Sigmoid colon (tissue), 7 donors: ENCODE data around the gene TIMM8A. TPM values are rescaled to one million over a fixed set of nuclear protein-coding genes. Genes with fewer than 3 reads are reported as not detected.

Experiments used
- DNase-seq: peaks from one replicate; pipeline ENCODE4 v3.0.0-alpha.2; 2019
- H3K27ac ChIP-seq, 4 donors: fragments of 200-600 bp; sonication (generic); one replicate each; pipeline ENCODE4 v1.5.1; 2016 to 2019; ENCODE audit warnings: mild to moderate bottlenecking in 1 of 4
- H3K27me3 ChIP-seq, 3 donors: fragments of 200-600 bp; sonication (generic); one replicate each; pipeline ENCODE4 v1.5.1; 2019; ENCODE audit warnings: mild to moderate bottlenecking in 1 of 3
- H3K36me3 ChIP-seq, 4 donors: fragments of 200-600 bp; sonication (generic); one replicate each; pipeline ENCODE4 v1.5.1; 2016 to 2019
- H3K4me1 ChIP-seq, 4 donors: fragments of 200-600 bp; sonication (generic); one replicate each; pipeline ENCODE4 v1.5.1; 2017 to 2019
- H3K4me3 ChIP-seq, 4 donors: fragments of 200-600 bp; sonication (generic); one replicate each; pipeline ENCODE4 v1.5.1; 2017 to 2019; ENCODE audit warnings: mild to moderate bottlenecking in 2 of 4, moderate library complexity in 1 of 4
- H3K9me3 ChIP-seq, 4 donors: fragments of 200-600 bp in 3 of 4; sonication (generic) in 3 of 4; one replicate each; pipeline versions ENCODE4 v1.5.1 to v1.6.1; 2013 to 2019
- CTCF ChIP-seq, 4 experiments: fragments of 450-650 bp in 3 of 4; fragments of 200-600 bp in 1 of 4; IDR thresholded peaks; one replicate each; pipeline ENCODE4 v1.5.1; 2016 to 2019; ENCODE audit warnings: antibody characterized with exemption in 4 of 4, mild to moderate bottlenecking in 3 of 4, moderate library complexity in 2 of 4
- EP300 ChIP-seq, 4 donors: sonication (generic); formaldehyde crosslinking; IDR thresholded peaks; one replicate each; pipeline ENCODE4 v1.6.1; 2017; ENCODE audit warnings: antibody characterized with exemption in 4 of 4
- POLR2A ChIP-seq, 2 donors: fragments of 450-650 bp; IDR thresholded peaks; one replicate each; pipeline ENCODE4 v1.6.1; 2016; ENCODE audit warnings: antibody characterized with exemption in 2 of 2, mild to moderate bottlenecking in 2 of 2, moderate library complexity in 2 of 2
- POLR2AphosphoS5 ChIP-seq, 4 donors: sonication (generic); formaldehyde crosslinking; IDR thresholded peaks; one replicate each; pipeline ENCODE4 v1.6.1; 2017; ENCODE audit warnings: antibody characterized with exemption in 4 of 4
- WGBS, 2 donors: extraction: QIAGEN DNeasy Blood & Tissue Kit; methylation state at CpG; one replicate each; pipeline ENCODE4 v1.1.7; 2013; 5-methylcytosine and 5-hydroxymethylcytosine counted together
- intact Hi-C: fragments of 100-400 bp; cut with DNase I; formaldehyde crosslinking; loops from one replicate; pipeline ENCODE4 v1.15.1; 2023
- polyA plus RNA-seq, 3 donors: library from polyadenylated mRNA; stranded (reverse); fragments of 200-250 nt; gene quantifications; one replicate each; pipeline ENCODE4 v1.2.3, GENCODE V29; 2013
- total RNA-seq, 4 donors: library from RNA; depleted of rRNA; stranded (reverse); fragments of >200 nt; gene quantifications; one replicate each; pipeline ENCODE4 v1.1.0, GENCODE V29; 2016
- donor health status: healthy with polysubstance abuse.
- donor health status: Bipolar disorder and iron deficiency.
- donor health status: healthy.

Gene TIMM8A
- total and polyA plus RNA-seq, 7 donors, result 3.0 to 14.2 (median 7.1) TPM

GRCh38 chrX:101362757-101363156 is 14.2 kb upstream of the TIMM8A start:
- Histone ChIP-seq H3K27me3 (no peaks in the 10 kb centered on the region), H3K4me1 (no peaks in the 10 kb centered on the region), H3K9me3 (no peaks in the 10 kb centered on the region), H3K27ac (no peak overlapping the region), H3K4me3 (no peak overlapping the region), H3K36me3 (no peaks in the 10 kb centered on the region)
- no peak for DNase-seq
- intact Hi-C loops, result no loop called here
- TF ChIP-seq POLR2AphosphoS5 (IDR thresholded peaks at IDR 0.05), result no peak
- no peak for TF ChIP-seq EP300 (IDR thresholded peaks at IDR 0.05)
- no peak for TF ChIP-seq CTCF (IDR thresholded peaks at IDR 0.05)
- no peak for TF ChIP-seq POLR2A (IDR thresholded peaks at IDR 0.05)

DNA sequence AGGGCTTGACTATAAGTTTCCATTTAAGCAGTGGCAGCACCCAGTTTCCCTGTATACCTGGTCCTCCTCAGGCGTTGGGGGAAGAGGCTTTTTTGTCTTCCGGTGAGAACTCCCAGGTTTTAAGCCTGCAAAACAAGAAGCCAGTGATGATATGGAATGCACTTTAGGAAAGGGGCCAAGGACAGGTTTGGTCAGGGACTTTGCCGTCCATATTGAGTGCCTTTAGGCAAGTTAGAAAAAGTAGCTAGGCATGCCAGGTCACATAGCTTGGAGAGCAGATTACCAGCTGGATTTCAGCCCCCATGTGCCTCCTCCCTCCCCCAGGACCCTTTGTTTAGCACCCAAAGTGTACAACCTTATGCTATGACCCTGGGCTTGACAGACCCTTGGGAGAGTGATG is 13.6 kb upstream of the TIMM8A start:
- Histone ChIP-seq H3K9me3 (no peaks in the 10 kb centered on the region), H3K27ac (no peak overlapping the region), H3K4me1 (no peaks in the 10 kb centered on the region), H3K27me3 (no peaks in the 10 kb centered on the region), H3K4me3 (no peak overlapping the region), H3K36me3 (no peaks in the 10 kb centered on the region)
- no peak for DNase-seq
- no peak for TF ChIP-seq POLR2AphosphoS5 (IDR thresholded peaks at IDR 0.05)
- no peak for TF ChIP-seq CTCF (IDR thresholded peaks at IDR 0.05)
- TF ChIP-seq EP300 (IDR thresholded peaks at IDR 0.05), result no peak
- no peak for TF ChIP-seq POLR2A (IDR thresholded peaks at IDR 0.05)
- intact Hi-C loops, result no loop called here
- WGBS, 2 donors, result 88 to 89% methylated on average over 3 of the region's 3 CpGs

DNA sequence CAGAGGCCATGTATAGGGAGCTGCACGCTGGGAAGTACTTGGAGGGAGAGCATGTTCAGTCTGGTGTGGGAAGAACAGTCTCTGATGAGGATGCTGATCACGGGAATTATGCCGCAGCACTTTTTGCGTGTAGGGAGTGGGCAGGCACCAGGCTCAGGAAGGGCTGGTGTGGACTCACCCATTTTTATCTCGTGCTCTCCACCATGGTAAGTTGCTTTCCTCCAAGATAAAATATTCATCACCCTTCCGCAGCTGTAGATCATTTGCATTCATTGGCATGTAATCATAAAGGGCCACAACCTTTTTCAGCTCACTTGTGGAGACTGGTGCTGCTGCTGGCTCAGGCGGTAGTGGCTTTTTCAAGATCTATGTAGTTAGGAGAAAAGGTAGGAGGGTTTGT is 11.8 kb upstream of the TIMM8A start:
- TF ChIP-seq POLR2AphosphoS5 (IDR thresholded peaks at IDR 0.05) (no peak), POLR2A (IDR thresholded peaks at IDR 0.05) (no peak), EP300 (IDR thresholded peaks at IDR 0.05) (no peak), CTCF (IDR thresholded peaks at IDR 0.05) (no peak)
- H3K27me3 ChIP-seq, result no peaks in the 10 kb centered on the region
- no peaks in the 10 kb centered on the region for H3K9me3 ChIP-seq
- H3K4me3 ChIP-seq, result no peak overlapping the region
- WGBS, 2 donors, result 65 to 81% methylated on average over 7 of the region's 7 CpGs
- H3K36me3 ChIP-seq, result no peaks in the 10 kb centered on the region
- H3K4me1 ChIP-seq, result no peaks in the 10 kb centered on the region
- intact Hi-C loops, result no loop called here
- H3K27ac ChIP-seq, result no peak overlapping the region
- no peak for DNase-seq

GRCh38 chrX:101359966-101360365 is 11.4 kb upstream of the TIMM8A start:
- Histone ChIP-seq H3K27me3 (no peaks in the 10 kb centered on the region), H3K9me3 (no peaks in the 10 kb centered on the region), H3K27ac (no peak overlapping the region), H3K4me1 (no peaks in the 10 kb centered on the region), H3K4me3 (no peak overlapping the region), H3K36me3 (no peaks in the 10 kb centered on the region)
- DNase-seq, result no peak
- intact Hi-C loops, result no loop called here
- 87 to 96% methylated on average over 1 of the region's 1 CpG for WGBS, 2 donors
- no peak for TF ChIP-seq POLR2AphosphoS5 (IDR thresholded peaks at IDR 0.05)
- TF ChIP-seq EP300 (IDR thresholded peaks at IDR 0.05), result no peak

DNA sequence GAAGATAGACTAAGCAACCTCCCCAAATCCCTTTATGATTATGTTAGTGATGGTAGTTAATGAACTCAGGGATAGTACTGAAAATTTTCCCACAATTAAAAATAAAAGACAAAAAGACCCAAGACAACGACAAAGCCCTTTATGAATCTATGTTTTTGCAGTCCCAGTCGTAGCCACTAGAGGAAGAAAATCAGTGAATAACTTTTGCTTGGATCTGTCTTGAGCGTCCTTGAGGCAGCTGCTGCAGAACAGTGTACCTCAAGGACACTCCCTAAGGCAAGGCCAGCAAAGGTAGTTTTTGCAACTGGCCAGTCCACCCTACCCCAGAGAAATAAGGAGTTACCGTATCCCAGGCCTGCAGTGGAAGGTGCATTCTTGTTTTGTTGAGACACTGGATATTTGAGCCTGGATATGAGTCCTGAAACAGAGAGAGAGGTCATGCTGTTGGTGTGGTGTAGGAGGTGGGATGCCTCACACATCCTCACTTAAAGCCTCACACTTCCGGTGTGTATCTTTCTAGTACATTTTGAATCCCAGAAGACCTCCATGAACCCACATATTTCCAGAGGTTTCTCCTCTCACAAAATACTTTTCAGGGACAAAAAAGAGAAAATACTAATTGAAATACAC is 8.7 kb upstream of the TIMM8A start:
- Histone ChIP-seq H3K9me3 (no peaks in the 10 kb centered on the region), H3K27ac (no peak overlapping the region), H3K27me3 (no peaks in the 10 kb centered on the region), H3K36me3 (no peaks in the 10 kb centered on the region), H3K4me1 (no peaks in the 10 kb centered on the region), H3K4me3 (no peak overlapping the region)
- no peak for DNase-seq
- TF ChIP-seq POLR2A (IDR thresholded peaks at IDR 0.05), result no peak
- no peak for TF ChIP-seq POLR2AphosphoS5 (IDR thresholded peaks at IDR 0.05)
- intact Hi-C loops, result no loop called here
- 34 to 66% methylated on average over 5 of the region's 5 CpGs for WGBS, 2 donors

DNA sequence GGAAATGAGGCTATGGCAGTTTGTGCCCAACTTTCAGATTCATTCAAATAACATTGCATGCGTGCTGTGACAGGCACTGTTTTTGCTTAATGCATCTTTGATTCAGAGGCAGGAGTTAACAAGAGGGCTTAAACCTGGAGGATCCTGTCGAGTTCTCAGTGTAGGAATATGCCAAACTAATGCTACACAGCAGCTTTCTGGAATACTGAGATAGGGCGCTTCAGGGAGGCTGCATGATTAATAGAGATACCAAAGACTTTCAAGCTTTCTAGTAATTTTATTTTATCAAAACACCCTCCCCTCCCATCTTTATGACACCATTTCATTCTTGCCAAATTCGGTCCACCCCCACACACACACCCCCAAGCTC is 636 bp upstream of the TIMM8A start:
- WGBS, 2 donors, result 18 to 37% methylated on average over 4 of the region's 4 CpGs
- Histone ChIP-seq H3K27ac (peak overlapping the region; percentile 79 to 91 (median 88)), H3K36me3 (no peaks in the 10 kb centered on the region), H3K9me3 (no peaks in the 10 kb centered on the region), H3K27me3 (no peaks in the 10 kb centered on the region), H3K4me1 (peaks cover 0 to 8% (median 7%) of the 10 kb centered on the region in 4 donors), H3K4me3 (peak overlapping the region; percentile 62 to 68 (median 64))
- intact Hi-C loops, result loop anchor here (5.0 kb wide), 1 partner anchor 43 kb away; the partner anchor contains the start of gene RPL36A
- TF ChIP-seq POLR2A (IDR thresholded peaks at IDR 0.05) (no peak), EP300 (IDR thresholded peaks at IDR 0.05) (no peak), CTCF (IDR thresholded peaks at IDR 0.05) (no peak), POLR2AphosphoS5 (IDR thresholded peaks at IDR 0.05) (no peak)
- no peak for DNase-seq
